ENCODE results near the gene WFDC9.

WFDC9 gene

GRCh38 chr20:45631184-45631583, at the start of gene WFDC9:
TSS of gene WFDC9 (minus strand) at chr20:45631284. CDS start at chr20:45610181, 21,103 bp downstream.
- no peak for TF ChIP-seq CTCF (IDR thresholded peaks at IDR 0.05)

- TF ChIP-seq CTCF (IDR thresholded peaks at IDR 0.05) = no peak
Observed at GRCh38 chr20:45679650-45680049, 48.6 kb upstream of the WFDC9 start.

- no peak for TF ChIP-seq CTCF (IDR thresholded peaks at IDR 0.05)
Observed at GRCh38 chr20:45672765-45673164, 41.7 kb upstream of the WFDC9 start.

GRCh38 chr20:45670139-45670538, 39.1 kb upstream of the WFDC9 start, which contains the start of gene WFDC11:
TSS of gene WFDC11 (minus strand) at chr20:45670239. CDS start at chr20:45650600, 19,639 bp downstream.
- TF ChIP-seq CTCF (IDR thresholded peaks at IDR 0.05) = no peak

- no peak for TF ChIP-seq CTCF (IDR thresholded peaks at IDR 0.05)
Observed at GRCh38 chr20:45649312-45649863, 18.3 kb upstream of the WFDC9 start.

GRCh38 chr20:45647441-45648050, 16.5 kb upstream of the WFDC9 start:
- TF ChIP-seq CTCF (IDR thresholded peaks at IDR 0.05) = no peak

GRCh38 chr20:45646875-45647274, 15.8 kb upstream of the WFDC9 start:
- TF ChIP-seq CTCF (IDR thresholded peaks at IDR 0.05) = no peak

All from LNCAP (cell line).